GM12891 (cell line): Measurements from ENCODE around the gene TSSK3.

Experiments used
- PAX5 ChIP-seq: IDR thresholded peaks from 2 replicates; pipeline ENCODE4 v1.6.1; 2011; ENCODE audit warnings: low read length, moderate library complexity, mild to moderate bottlenecking; ENCODE audit not compliant: insufficient read depth, severe bottlenecking
- POLR2A ChIP-seq: IDR thresholded peaks from 2 replicates; pipeline ENCODE4 v1.6.1; 2011; ENCODE audit warnings: low read depth, low read length, control low read depth
- POLR2AphosphoS5 ChIP-seq: IDR thresholded peaks from 2 replicates; pipeline ENCODE4 v1.6.1; 2011; ENCODE audit warnings: low read depth, low read length, control low read depth
- POU2F2 ChIP-seq: IDR thresholded peaks from 2 replicates; pipeline ENCODE4 v1.6.1; 2011; ENCODE audit warnings: low read depth, mild to moderate bottlenecking, control low read depth, low read length, moderate library complexity
- SPI1 ChIP-seq: IDR thresholded peaks from 2 replicates; pipeline ENCODE4 v1.6.1; 2011; ENCODE audit warnings: low read depth, low read length, control low read depth
- TAF1 ChIP-seq: IDR thresholded peaks from 2 replicates; pipeline ENCODE4 v1.6.1; 2011; ENCODE audit warnings: low read depth, low read length, control low read depth

DNA sequence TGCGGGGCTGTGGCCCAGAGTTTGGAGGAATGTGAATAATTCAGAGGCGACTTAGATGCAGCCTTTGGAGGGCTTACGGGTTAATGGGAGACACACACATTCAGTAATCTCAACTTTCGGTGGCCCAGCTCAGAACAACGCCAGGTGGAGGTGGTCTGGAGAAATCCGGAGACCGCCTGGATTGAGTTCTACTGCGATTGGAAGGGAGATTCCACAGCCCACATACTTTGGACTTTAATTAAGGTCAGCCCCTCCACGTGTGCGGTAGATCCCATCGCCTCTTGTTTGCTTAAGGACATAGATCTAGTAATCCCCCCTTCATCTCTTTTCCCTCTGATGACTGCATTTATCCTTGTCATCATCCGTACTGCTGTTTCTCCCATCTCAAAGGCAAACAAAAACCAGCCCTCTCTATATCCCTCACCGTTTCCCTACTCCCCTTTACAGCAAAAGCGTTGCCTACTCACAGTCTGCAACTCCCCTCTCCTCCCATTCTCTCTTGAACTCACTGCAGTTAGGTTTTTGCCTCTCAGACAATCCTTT, 32.6 kb downstream of the TSSK3 start:
- TF ChIP-seq SPI1 (no peak), POLR2A (no peak), TAF1 (no peak), POLR2AphosphoS5 (no peak), PAX5 (no peak), POU2F2 (no peak)
